Measurements from ENCODE around the gene NDUFA8. TPM values are rescaled to one million over a fixed set of nuclear protein-coding genes. Genes with fewer than 3 reads are reported as not detected.

NDUFA8 gene
- total and polyA plus RNA-seq, 2 of the 4 experiments (the other 2 are of a cell fraction), result 45.2 to 98.1 TPM

DNA sequence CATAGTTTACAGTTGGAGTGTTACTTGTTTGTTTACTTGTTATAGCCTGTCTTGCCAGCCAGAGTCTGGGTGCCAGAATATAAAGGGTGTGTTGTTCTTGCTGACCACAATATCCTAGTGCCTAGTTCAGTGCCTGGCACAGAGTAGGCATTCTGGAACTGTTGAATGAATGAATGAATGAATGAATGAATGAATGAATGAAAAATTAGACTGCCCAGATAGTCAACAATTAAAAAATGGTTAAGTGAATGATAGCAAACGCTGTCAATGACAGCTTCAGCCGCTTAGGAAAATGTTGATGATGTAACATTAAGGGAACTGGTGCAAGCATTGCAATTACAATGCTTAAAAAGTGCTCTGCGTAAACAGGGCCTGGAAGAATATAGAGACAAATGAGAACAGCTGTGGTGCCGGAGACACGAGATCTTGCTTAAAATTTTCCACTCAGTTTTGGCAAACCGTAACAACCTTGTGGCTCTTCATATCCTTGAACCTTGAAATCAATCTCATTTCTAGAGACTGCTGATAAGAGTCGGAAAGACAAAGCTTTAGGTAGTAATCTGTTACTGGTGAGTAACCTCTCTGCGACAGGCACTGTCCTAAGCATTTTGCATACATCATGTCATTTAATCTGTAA lies 61.8 kb downstream of the NDUFA8 start:
- Histone ChIP-seq H3K14ac (replicated peaks; ENCODE audit: low read depth, low read length) (no peak overlapping the region), H4K8ac (ENCODE audit: low read depth in 2 of 2, low read length in 2 of 2) (no peak overlapping the region), H2AK5ac (ENCODE audit: low read depth, low read length) (no peak overlapping the region), H2AK9ac (replicated peaks; ENCODE audit: low read depth, low read length, poor library complexity) (no peak overlapping the region), H4K91ac (ENCODE audit: insufficient read depth, low read depth, low read length) (no peak overlapping the region), H3K4me3 (ENCODE audit: insufficient read depth, low read depth, low read length) (no peak overlapping the region), H3K4me2 (ENCODE audit: low read depth, low read length) (no peak overlapping the region), H3K4ac (ENCODE audit: low read depth, low read length) (no peak overlapping the region), H3K23ac (ENCODE audit: low read depth, low read length) (no peak overlapping the region), H3K9ac (ENCODE audit: low read depth, low read length) (no peak overlapping the region), H2BK20ac (ENCODE audit: low read depth, low read length) (no peak overlapping the region), H3K27me3 (ENCODE audit: control insufficient read depth, insufficient read depth, low read length) (peaks cover 3% of the 10 kb centered on the region), H2BK15ac (ENCODE audit: low read depth, low read length) (no peak overlapping the region), H4K5ac (ENCODE audit: low read depth, low read length) (no peak overlapping the region), H3K79me1 (ENCODE audit: low read depth in 1 of 2, low read length in 2 of 2) (no peaks in the 10 kb centered on the region), H3K56ac (ENCODE audit: extremely low read depth, insufficient read depth, low read length) (no peak overlapping the region), H3K18ac (ENCODE audit: low read depth, low read length) (no peak overlapping the region), H3K4me1 (ENCODE audit: control insufficient read depth, insufficient read depth, low read length) (peaks cover 2% of the 10 kb centered on the region; the same call in 1 of the 2 replicates), H4K20me1 (ENCODE audit: insufficient read depth, low read length) (no peaks in the 10 kb centered on the region), H2BK120ac (ENCODE audit: low read depth, low read length) (no peak overlapping the region), H3K27ac (ENCODE audit: insufficient read depth, low read length) (no peak overlapping the region), H3K9me3 (ENCODE audit: control insufficient read depth, insufficient read depth, low read length) (no peaks in the 10 kb centered on the region), H3K9me1 (ENCODE audit: insufficient read depth, low read length) (no peaks in the 10 kb centered on the region; the same call in 1 of the 2 replicates), H2BK5ac (ENCODE audit: low read depth, low read length, poor library complexity, severe bottlenecking) (no peak overlapping the region), H2AFZ (replicated peaks; ENCODE audit: low read length, poor library complexity) (no peak overlapping the region), H3K36me3 (ENCODE audit: control insufficient read depth, insufficient read depth, low read length) (no peaks in the 10 kb centered on the region)
- ATAC-seq (ENCODE audit: low read depth) (no peak), DNase-seq (no peak)
- intact Hi-C loops (cut with micrococcal nuclease), result loop anchor here (5.0 to 10.0 kb wide), 5 partner anchors 95 to 717 kb away; no protein-coding TSS in a partner anchor
- POLR2A ChIA-PET (ENCODE audit: unreplicated experiment), result no interaction called here
- no CpG with 5 or more reads among the region's 8 CpGs for WGBS, 2 experiments (ENCODE audit: extremely low coverage in 2 of 2, insufficient read length in 1 of 2)
- in situ Hi-C loops (cut with MboI; ENCODE audit: low sequenced_read_pairs), result loop anchor here (10.0 kb wide), 2 partner anchors 257 to 357 kb away; no protein-coding TSS in a partner anchor
- BruUV-seq (replicated peaks), result no TSS peak
- dilution Hi-C loops (cut with HindIII; ENCODE audit: low sequenced_read_pairs, unreplicated experiment), result no loop called here
- TF ChIP-seq RFX5 (IDR thresholded peaks at IDR 0.05; ENCODE audit: low read depth, low read length) (no peak), CEBPB (IDR thresholded peaks at IDR 0.05; ENCODE audit: low read depth, low read length) (peak; percentile 40), POLR2A (IDR thresholded peaks at IDR 0.05; ENCODE audit: low read depth, low read length) (no peak), RCOR1 (IDR thresholded peaks at IDR 0.05; ENCODE audit: insufficient replicate concordance, low read length) (no peak), FOS (IDR thresholded peaks at IDR 0.05; ENCODE audit: low read depth, low read length) (no peak), MAZ (IDR thresholded peaks at IDR 0.05; ENCODE audit: borderline replicate concordance, low read depth, low read length) (no peak)
- CTCF ChIA-PET, result interaction anchor here (0.7 to 2.6 kb wide), 5 partner anchors 10 to 252 kb away, joined by 3 to 37 read pairs (median 6); no protein-coding TSS in a partner anchor

All from IMR-90 (cell line).